Esophagus squamous epithelium (tissue), 4 donors: ENCODE results near the gene ZNF341.

Experiments
- CTCF ChIP-seq, 6 experiments: fragments of 450-650 bp in 4 of 6; fragments of 200-600 bp in 2 of 6; sonication (generic) in 2 of 6; IDR thresholded peaks; one replicate each; pipeline ENCODE4 v1.5.1; 2016 to 2019; ENCODE audit warnings: antibody characterized with exemption in 6 of 6, mild to moderate bottlenecking in 4 of 6, moderate library complexity in 4 of 6
- POLR2A ChIP-seq, 4 donors: fragments of 450-650 bp; IDR thresholded peaks; one replicate each; pipeline ENCODE4 v1.6.1; 2017; ENCODE audit warnings: antibody characterized with exemption in 4 of 4, mild to moderate bottlenecking in 4 of 4, moderate library complexity in 3 of 4

GRCh38 chr20:33729101-33729500 is 2.7 kb upstream of the ZNF341 start:
- no peak for TF ChIP-seq CTCF (IDR thresholded peaks at IDR 0.05)
- TF ChIP-seq POLR2A (IDR thresholded peaks at IDR 0.05), result no peak
